K562 (cell line): ENCODE results near the gene CDCA5. TPM values are rescaled to one million over a fixed set of nuclear protein-coding genes. Genes with fewer than 3 reads are reported as not detected.

Source experiments
- BCL6 ChIP-seq: fragments of 250-450 bp; sonication (Bioruptor Pico); IDR thresholded peaks from 2 replicates; pipeline ENCODE4 v1.4.0; 2020
- CBFA2T3 ChIP-seq: fragments of 450-650 bp; IDR thresholded peaks from 2 replicates; pipeline ENCODE4 v1.6.1; 2017
- CTBP1 ChIP-seq: fragments of 450-650 bp; IDR thresholded peaks from 2 replicates; pipeline ENCODE4 v1.6.1; 2016; ENCODE audit warnings: borderline replicate concordance
- ELF1 ChIP-seq: fragments of 200-800 bp; sonication (Bioruptor generic); IDR thresholded peaks from 2 replicates; pipeline ENCODE4 v1.6.1; 2016; ENCODE audit warnings: missing genetic modification characterization, missing compliant biosample characterization
- HDAC6 ChIP-seq: IDR thresholded peaks from 2 replicates; pipeline ENCODE4 v1.6.1; 2012; ENCODE audit warnings: low read depth, mild to moderate bottlenecking, control low read depth, inconsistent platforms, low read length, moderate library complexity
- HIVEP1 ChIP-seq: fragments of 250-450 bp; sonication (Bioruptor Pico); IDR thresholded peaks from 2 replicates; pipeline ENCODE4 v1.4.0; 2020; ENCODE audit warnings: mild to moderate bottlenecking
- HNRNPK ChIP-seq: fragments of 200-400 bp; formaldehyde crosslinking; IDR thresholded peaks from one replicate; pipeline ENCODE4 v1.6.1; 2018; ENCODE audit warnings: mild to moderate bottlenecking, low read depth, low read length; ENCODE audit not compliant: poor library complexity, severe bottlenecking
- KAT8 ChIP-seq: fragments of 450-650 bp; IDR thresholded peaks from 2 replicates; pipeline ENCODE4 v1.6.1; 2016; ENCODE audit warnings: low read depth, mild to moderate bottlenecking
- LCOR ChIP-seq: sonication (generic); formaldehyde crosslinking; IDR thresholded peaks from 2 replicates; pipeline ENCODE4 v1.8.0; 2022; ENCODE audit warnings: mild to moderate bottlenecking, missing genetic modification reagents
- MTA1 ChIP-seq: fragments of 450-650 bp; IDR thresholded peaks from 2 replicates; pipeline ENCODE4 v1.6.1; 2017; ENCODE audit warnings: borderline replicate concordance
- NFRKB ChIP-seq: fragments of 450-650 bp; IDR thresholded peaks from 2 replicates; pipeline ENCODE4 v1.6.1; 2016; ENCODE audit warnings: low read depth
- PHTF2 ChIP-seq: fragments of 250-450 bp; sonication (Bioruptor Pico); IDR thresholded peaks from 2 replicates; pipeline ENCODE4 v1.5.0; 2021; ENCODE audit warnings: mild to moderate bottlenecking
- POLR2AphosphoS5 ChIP-seq: IDR thresholded peaks from 2 replicates; pipeline ENCODE4 v1.6.1; 2011; ENCODE audit warnings: mild to moderate bottlenecking, low read depth, low read length, moderate library complexity; ENCODE audit not compliant: control insufficient read depth, insufficient read depth
- SUPT5H ChIP-seq: fragments of 450-650 bp; IDR thresholded peaks from 2 replicates; pipeline ENCODE4 v1.6.1; 2016
- ZNF175 ChIP-seq: fragments of 200-800 bp; sonication (Bioruptor generic); IDR thresholded peaks from 2 replicates; pipeline ENCODE4 v1.6.1; 2016; ENCODE audit warnings: low read depth, mild to moderate bottlenecking, missing genetic modification characterization, missing compliant biosample characterization
- ZNF76 ChIP-seq: fragments of 250-450 bp; sonication (Bioruptor Pico); IDR thresholded peaks from 2 replicates; pipeline ENCODE4 v1.4.0; 2020; ENCODE audit warnings: mild to moderate bottlenecking, moderate library complexity, borderline replicate concordance
- ZNF77 ChIP-seq: fragments of 250-450 bp; sonication (Bioruptor Pico); IDR thresholded peaks from 2 replicates; pipeline ENCODE4 v1.5.0; 2020
- polyA plus RNA-seq, 8 experiments: library from polyadenylated mRNA; depleted of rRNA in 4 of 8; stranded (reverse) in 5 of 8; unstranded in 3 of 8; fragments of >200 nt; fragmentation: Nextera tagmentation in 2 of 8; fragmentation: Illumina TruSeq in 1 of 8; extraction: Ambion mirVana in 2 of 8; extraction: Trizol in 1 of 8; gene quantifications; 2 replicates each; pipeline versions ENCODE4 v1.2.1 to v1.2.3, GENCODE V29; 2011 to 2014; ENCODE audit warnings: inconsistent platforms in 1 of 8, missing spikeins in 1 of 8
- total RNA-seq, 7 experiments: library from RNA; depleted of rRNA in 6 of 7; stranded (reverse); fragments of >200 nt in 6 of 7; fragmentation: Illumina TruSeq in 2 of 7; extraction: Trizol in 2 of 7; gene quantifications; 2 replicates each; pipeline versions ENCODE4 v1.2.1 to v1.2.3, GENCODE V29; 2011 to 2021; ENCODE audit warnings: low replicate concordance in 1 of 7
- TF ChIP-seq, protein P1 (sequence below): sonication (generic); formaldehyde crosslinking; IDR thresholded peaks from 2 replicates; pipeline ENCODE4 v1.9.0; 2022; ENCODE audit warnings: mild to moderate bottlenecking, missing genetic modification reagents
- TF ChIP-seq, protein P2 (sequence below): fragments of 250-450 bp; sonication (Bioruptor Pico); IDR thresholded peaks from 2 replicates; pipeline ENCODE4 v1.4.0; 2020; ENCODE audit warnings: mild to moderate bottlenecking, moderate library complexity, borderline replicate concordance
- TF ChIP-seq, protein P3 (sequence below): IDR thresholded peaks from 2 replicates; pipeline ENCODE4 v1.6.1; 2012; ENCODE audit warnings: low read depth, low read length, improper control_type of control experiment, borderline replicate concordance
- TF ChIP-seq, protein P4 (sequence below): fragments of 150-350 bp; IDR thresholded peaks from 2 replicates; pipeline ENCODE4 v1.6.1; 2014; ENCODE audit warnings: low read depth, mild to moderate bottlenecking, low read length, borderline replicate concordance

CDCA5 gene
- total and polyA plus RNA-seq, 9 of the 15 experiments (the other 6 are each of a cell fraction or from before 2014, with no cell fraction given) = 18.9 to 94.3 (median 64.6) TPM

DNA sequence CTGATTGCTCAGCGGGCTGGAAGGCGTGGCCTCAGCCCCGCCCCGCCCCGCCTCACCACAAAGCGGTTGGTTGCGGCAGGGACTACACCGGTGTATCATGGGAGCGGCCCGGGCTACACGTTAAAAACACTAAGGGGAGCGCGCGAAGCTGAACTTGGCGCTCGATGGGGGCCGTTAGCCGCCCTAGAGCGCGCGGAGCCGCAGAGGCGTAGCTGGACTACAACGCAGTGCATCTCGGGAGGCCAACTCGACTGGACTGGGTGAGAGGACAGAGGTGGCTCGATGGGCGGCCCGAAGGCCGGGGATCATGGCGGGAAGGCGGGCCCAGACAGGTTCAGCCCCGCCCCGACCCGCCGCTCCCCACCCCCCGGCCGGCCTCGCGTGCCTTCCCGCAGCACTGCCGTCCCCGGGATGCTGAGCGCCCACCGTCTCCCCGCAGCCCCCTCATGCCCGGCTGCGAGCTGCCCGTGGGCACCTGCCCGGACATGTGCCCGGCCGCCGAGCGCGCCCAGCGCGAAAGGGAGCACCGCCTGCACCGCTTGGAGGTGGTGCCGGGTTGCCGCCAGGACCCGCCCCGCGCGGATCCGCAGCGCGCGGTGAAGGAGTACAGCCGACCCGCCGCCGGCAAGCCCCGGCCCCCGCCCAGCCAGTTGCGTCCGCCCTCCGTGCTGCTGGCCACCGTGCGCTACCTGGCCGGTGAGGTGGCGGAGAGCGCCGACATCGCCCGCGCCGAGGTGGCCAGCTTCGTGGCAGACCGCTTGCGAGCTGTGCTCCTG, 42.8 kb downstream of the CDCA5 start, which contains the start of gene SAC3D1 (continued):
- TF ChIP-seq, protein P1, sequence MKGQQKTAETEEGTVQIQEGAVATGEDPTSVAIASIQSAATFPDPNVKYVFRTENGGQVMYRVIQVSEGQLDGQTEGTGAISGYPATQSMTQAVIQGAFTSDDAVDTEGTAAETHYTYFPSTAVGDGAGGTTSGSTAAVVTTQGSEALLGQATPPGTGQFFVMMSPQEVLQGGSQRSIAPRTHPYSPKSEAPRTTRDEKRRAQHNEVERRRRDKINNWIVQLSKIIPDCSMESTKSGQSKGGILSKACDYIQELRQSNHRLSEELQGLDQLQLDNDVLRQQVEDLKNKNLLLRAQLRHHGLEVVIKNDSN (CRISPR knock-in tag) = 0 out of 2 replicates have a peak, but pooled peaks have one; percentile 9
- TF ChIP-seq PHTF2 (CRISPR knock-in tag) (no peak), CTBP1 (peak; percentile 90), CBFA2T3 (no peak), HDAC6 (no peak), SUPT5H (peak; percentile 84), KAT8 (no peak), HNRNPK (no peak), ZNF175 (CRISPR knock-in tag) (no peak), BCL6 (CRISPR knock-in tag) (no peak), ELF1 (tag) (no peak), ZNF76 (CRISPR knock-in tag) (no peak), MTA1 (no peak), LCOR (CRISPR knock-in tag) (peak; percentile 90; the same call in 1 of the 2 replicates), POLR2AphosphoS5 (peak; percentile 47; the same call in 1 of the 2 replicates), HIVEP1 (CRISPR knock-in tag) (no peak), ZNF77 (no peak), NFRKB (no peak)
- TF ChIP-seq, protein P2, sequence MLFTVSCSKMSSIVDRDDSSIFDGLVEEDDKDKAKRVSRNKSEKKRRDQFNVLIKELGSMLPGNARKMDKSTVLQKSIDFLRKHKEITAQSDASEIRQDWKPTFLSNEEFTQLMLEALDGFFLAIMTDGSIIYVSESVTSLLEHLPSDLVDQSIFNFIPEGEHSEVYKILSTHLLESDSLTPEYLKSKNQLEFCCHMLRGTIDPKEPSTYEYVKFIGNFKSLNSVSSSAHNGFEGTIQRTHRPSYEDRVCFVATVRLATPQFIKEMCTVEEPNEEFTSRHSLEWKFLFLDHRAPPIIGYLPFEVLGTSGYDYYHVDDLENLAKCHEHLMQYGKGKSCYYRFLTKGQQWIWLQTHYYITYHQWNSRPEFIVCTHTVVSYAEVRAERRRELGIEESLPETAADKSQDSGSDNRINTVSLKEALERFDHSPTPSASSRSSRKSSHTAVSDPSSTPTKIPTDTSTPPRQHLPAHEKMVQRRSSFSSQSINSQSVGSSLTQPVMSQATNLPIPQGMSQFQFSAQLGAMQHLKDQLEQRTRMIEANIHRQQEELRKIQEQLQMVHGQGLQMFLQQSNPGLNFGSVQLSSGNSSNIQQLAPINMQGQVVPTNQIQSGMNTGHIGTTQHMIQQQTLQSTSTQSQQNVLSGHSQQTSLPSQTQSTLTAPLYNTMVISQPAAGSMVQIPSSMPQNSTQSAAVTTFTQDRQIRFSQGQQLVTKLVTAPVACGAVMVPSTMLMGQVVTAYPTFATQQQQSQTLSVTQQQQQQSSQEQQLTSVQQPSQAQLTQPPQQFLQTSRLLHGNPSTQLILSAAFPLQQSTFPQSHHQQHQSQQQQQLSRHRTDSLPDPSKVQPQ = no peak
- TF ChIP-seq, protein P3, sequence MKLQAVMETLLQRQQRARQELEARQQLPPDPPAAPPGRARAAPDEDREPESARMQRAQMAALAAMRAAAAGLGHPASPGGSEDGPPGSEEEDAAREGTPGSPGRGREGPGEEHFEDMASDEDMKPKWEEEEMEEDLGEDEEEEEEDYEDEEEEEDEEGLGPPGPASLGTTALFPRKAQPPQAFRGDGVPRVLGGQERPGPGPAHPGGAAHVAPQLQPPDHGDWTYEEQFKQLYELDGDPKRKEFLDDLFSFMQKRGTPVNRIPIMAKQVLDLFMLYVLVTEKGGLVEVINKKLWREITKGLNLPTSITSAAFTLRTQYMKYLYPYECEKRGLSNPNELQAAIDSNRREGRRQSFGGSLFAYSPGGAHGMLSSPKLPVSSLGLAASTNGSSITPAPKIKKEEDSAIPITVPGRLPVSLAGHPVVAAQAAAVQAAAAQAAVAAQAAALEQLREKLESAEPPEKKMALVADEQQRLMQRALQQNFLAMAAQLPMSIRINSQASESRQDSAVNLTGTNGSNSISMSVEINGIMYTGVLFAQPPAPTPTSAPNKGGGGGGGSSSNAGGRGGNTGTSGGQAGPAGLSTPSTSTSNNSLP = no peak
- TF ChIP-seq, protein P4, sequence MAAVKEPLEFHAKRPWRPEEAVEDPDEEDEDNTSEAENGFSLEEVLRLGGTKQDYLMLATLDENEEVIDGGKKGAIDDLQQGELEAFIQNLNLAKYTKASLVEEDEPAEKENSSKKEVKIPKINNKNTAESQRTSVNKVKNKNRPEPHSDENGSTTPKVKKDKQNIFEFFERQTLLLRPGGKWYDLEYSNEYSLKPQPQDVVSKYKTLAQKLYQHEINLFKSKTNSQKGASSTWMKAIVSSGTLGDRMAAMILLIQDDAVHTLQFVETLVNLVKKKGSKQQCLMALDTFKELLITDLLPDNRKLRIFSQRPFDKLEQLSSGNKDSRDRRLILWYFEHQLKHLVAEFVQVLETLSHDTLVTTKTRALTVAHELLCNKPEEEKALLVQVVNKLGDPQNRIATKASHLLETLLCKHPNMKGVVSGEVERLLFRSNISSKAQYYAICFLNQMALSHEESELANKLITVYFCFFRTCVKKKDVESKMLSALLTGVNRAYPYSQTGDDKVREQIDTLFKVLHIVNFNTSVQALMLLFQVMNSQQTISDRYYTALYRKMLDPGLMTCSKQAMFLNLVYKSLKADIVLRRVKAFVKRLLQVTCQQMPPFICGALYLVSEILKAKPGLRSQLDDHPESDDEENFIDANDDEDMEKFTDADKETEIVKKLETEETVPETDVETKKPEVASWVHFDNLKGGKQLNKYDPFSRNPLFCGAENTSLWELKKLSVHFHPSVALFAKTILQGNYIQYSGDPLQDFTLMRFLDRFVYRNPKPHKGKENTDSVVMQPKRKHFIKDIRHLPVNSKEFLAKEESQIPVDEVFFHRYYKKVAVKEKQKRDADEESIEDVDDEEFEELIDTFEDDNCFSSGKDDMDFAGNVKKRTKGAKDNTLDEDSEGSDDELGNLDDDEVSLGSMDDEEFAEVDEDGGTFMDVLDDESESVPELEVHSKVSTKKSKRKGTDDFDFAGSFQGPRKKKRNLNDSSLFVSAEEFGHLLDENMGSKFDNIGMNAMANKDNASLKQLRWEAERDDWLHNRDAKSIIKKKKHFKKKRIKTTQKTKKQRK = no peak
